ENCODE measurements around the gene REELD1.

The REELD1 gene

DNA sequence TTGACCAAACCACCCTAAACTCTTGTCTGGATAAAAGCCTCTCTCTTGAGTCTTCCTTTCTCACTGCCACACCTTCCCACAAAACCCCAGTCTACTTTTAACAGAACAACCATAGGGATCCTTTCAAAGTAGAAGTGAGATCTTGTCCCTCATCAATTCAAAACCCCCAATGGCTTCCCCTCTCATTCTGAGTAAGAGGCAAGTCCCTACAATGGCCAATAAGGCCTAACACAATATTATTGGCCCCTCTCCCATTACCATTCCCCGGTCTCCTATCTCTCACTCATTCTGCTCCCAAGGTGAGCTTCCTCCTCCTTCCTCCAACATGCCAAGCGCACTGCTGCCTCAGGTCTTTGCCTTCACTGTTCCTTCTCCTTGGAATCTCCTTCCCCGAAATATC, 57.1 kb downstream of the REELD1 start:
- DNase-seq: no peak

DNA sequence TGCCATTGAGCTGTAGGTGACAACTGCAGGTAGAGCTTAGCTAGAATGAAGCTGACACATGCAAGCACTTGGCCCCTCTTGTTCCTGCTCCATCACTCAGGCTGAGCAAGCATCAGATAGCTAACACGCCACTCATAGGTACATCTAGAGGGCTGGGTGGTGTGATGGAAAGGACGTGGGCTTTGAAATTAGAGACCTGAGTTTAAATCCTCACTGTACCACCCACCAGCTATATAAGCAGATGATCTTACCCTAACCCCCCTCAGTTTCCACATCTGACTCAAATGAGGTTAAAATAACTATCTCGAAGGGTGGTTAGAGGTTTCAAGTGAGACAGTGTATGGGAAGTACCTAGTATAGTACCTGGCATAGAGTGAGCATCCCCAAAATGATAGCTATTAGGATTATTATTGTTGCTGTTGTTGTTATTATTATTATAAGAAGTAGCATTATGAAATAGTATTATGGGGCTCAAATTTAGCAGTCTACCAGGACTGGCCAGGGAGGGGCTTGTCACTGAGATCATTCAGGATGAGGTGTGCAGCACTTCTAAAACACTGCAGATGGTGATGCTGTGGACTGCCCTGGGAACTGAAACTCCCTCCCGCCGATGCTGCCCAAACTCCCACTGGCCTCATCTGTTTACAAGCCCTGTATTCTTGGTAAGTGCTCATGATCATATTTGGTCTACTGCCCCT, 59.0 kb downstream of the REELD1 start:
- no peak for DNase-seq

DNA sequence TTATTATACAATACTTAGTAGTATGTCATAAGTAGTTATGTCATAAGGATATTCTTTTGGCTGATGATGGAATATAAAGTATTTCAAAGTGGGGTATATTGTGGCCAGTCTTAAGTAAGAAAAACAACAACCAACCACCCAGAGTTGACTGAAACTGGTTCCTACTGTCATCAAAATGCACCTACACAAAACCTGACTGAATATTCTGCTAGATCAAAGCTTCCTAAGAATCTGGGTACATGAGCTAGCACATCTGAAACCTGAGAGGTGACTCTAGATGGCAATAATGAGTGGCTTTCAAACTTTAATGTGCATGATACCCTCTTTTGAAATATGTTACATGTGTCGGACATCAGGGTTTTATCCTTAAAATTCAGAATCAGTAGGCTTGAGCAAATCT, 60.4 kb downstream of the REELD1 start:
- DNase-seq: no peak

DNA sequence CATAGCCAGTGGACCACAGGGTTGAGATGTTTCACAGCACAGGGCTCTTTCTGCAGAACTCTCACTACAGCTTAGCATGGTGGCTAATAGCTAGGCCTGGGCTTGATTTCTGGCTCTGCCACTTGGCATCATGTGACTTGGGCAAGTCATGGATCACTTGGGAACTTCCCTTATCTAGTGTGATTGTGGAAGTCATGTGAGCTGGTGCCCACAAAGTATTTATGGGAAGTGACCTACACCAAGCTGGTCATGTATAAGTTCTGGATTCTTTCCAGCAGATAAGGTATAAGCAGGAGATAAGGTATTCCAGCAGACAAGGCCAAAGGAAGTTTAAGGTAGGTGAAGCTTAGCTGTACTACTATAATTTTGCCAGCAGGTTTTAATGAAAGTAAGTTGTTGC, 61.0 kb downstream of the REELD1 start:
- no peak for DNase-seq

DNA sequence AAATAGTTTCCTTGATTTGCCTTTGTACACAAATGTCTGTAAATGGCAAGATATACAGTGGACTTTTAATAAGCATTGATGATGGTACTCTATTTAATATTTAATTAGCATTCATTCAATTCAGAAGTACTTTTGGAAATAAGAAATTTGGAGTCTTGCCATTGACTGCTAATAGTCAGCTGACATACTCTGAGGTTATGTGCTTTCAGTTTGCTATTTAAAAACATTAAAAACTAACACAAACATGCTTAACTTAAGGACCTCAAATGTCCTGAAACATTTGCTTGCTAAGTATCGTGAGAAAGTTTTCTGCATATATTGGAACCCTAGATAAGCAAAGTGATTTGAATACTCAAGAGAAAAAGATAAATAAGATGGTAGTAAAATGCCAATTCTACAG, 64.6 kb downstream of the REELD1 start:
- DNase-seq: no peak

Data from T1000 (cell line).